SK-N-SH treated with all-trans-retinoic acid at 6 μM for 48 hours (cell line): ENCODE measurements around the gene PITPNC1.

ENCODE experiments used
- ATAC-seq: fragments of 200-7000 bp; cut with Tn5 transposase; 3 replicates; pipeline ENCODE4 v1.9.1; 2020; ENCODE audit warnings: mild to moderate bottlenecking, moderate library complexity
- BACH2 ChIP-seq: fragments of 250-450 bp; sonication (Bioruptor Pico); IDR thresholded peaks from 2 replicates; pipeline ENCODE4 v1.9.0; 2021; ENCODE audit warnings: mild to moderate bottlenecking, borderline replicate concordance
- CREB5 ChIP-seq: fragments of 250-450 bp; sonication (Bioruptor Pico); IDR thresholded peaks from 2 replicates; pipeline ENCODE4 v1.5.1; 2020; ENCODE audit warnings: low read depth, mild to moderate bottlenecking, moderate library complexity
- CSDC2 ChIP-seq: fragments of 250-450 bp; sonication (Bioruptor Pico); IDR thresholded peaks from 2 replicates; pipeline ENCODE4 v1.5.0; 2020; ENCODE audit warnings: mild to moderate bottlenecking, moderate library complexity
- CSRNP3 ChIP-seq: fragments of 250-450 bp; sonication (Bioruptor Pico); IDR thresholded peaks from 2 replicates; pipeline ENCODE4 v1.5.1; 2021; ENCODE audit warnings: mild to moderate bottlenecking, moderate library complexity
- ESRRG ChIP-seq: fragments of 250-450 bp; sonication (Bioruptor Pico); IDR thresholded peaks from 2 replicates; pipeline ENCODE4 v1.6.1; 2021; ENCODE audit warnings: mild to moderate bottlenecking
- GLIS3 ChIP-seq: fragments of 250-450 bp; sonication (Bioruptor Pico); IDR thresholded peaks from 2 replicates; pipeline ENCODE4 v1.5.0; 2020; ENCODE audit warnings: mild to moderate bottlenecking, moderate library complexity
- ISL1 ChIP-seq: fragments of 250-450 bp; sonication (Bioruptor Pico); IDR thresholded peaks from 2 replicates; pipeline ENCODE4 v2.1.2; 2022; ENCODE audit warnings: mild to moderate bottlenecking, moderate library complexity
- OSR1 ChIP-seq: fragments of 250-450 bp; sonication (Bioruptor Pico); IDR thresholded peaks from 2 replicates; pipeline ENCODE4 v1.8.0; 2022; ENCODE audit warnings: moderate library complexity, mild to moderate bottlenecking, inconsistent platforms
- PATZ1 ChIP-seq: fragments of 250-450 bp; sonication (Bioruptor Pico); IDR thresholded peaks from 2 replicates; pipeline ENCODE4 v1.8.0; 2020; ENCODE audit warnings: mild to moderate bottlenecking, moderate library complexity, borderline replicate concordance
- POU6F1 ChIP-seq: fragments of 250-450 bp; sonication (Bioruptor Pico); IDR thresholded peaks from 2 replicates; pipeline ENCODE4 v1.8.0; 2021; ENCODE audit warnings: low read depth, mild to moderate bottlenecking, moderate library complexity, borderline replicate concordance
- PPARA ChIP-seq: fragments of 250-450 bp; sonication (Bioruptor Pico); IDR thresholded peaks from 2 replicates; pipeline ENCODE4 v1.5.0; 2020; ENCODE audit warnings: mild to moderate bottlenecking, borderline replicate concordance
- RARB ChIP-seq: fragments of 250-450 bp; sonication (Bioruptor Pico); IDR thresholded peaks from 2 replicates; pipeline ENCODE4 v1.8.0; 2021; ENCODE audit warnings: mild to moderate bottlenecking, moderate library complexity
- SNAI2 ChIP-seq: fragments of 250-450 bp; sonication (Bioruptor Pico); IDR thresholded peaks from 2 replicates; pipeline ENCODE4 v1.5.0; 2020; ENCODE audit warnings: mild to moderate bottlenecking, moderate library complexity
- TCF4 ChIP-seq: fragments of 250-450 bp; sonication (Bioruptor Pico); IDR thresholded peaks from 2 replicates; pipeline ENCODE4 v1.8.0; 2021; ENCODE audit warnings: mild to moderate bottlenecking, moderate library complexity, borderline replicate concordance
- TOX ChIP-seq: fragments of 250-450 bp; sonication (Bioruptor Pico); IDR thresholded peaks from 2 replicates; pipeline ENCODE4 v1.8.0; 2021; ENCODE audit warnings: mild to moderate bottlenecking, moderate library complexity, borderline replicate concordance
- TSHZ2 ChIP-seq: fragments of 250-450 bp; sonication (Bioruptor Pico); IDR thresholded peaks from 2 replicates; pipeline ENCODE4 v1.5.0; 2020; ENCODE audit warnings: mild to moderate bottlenecking, moderate library complexity
- ZC3H10 ChIP-seq: fragments of 250-450 bp; sonication (Bioruptor Pico); IDR thresholded peaks from 2 replicates; pipeline ENCODE4 v1.5.1; 2021; ENCODE audit warnings: mild to moderate bottlenecking, moderate library complexity
- ZFP3 ChIP-seq: fragments of 250-450 bp; sonication (Bioruptor Pico); IDR thresholded peaks from 2 replicates; pipeline ENCODE4 v1.5.0; 2020; ENCODE audit warnings: mild to moderate bottlenecking, moderate library complexity
- ZFP30 ChIP-seq: fragments of 450-650 bp; formaldehyde crosslinking; IDR thresholded peaks from 2 replicates; pipeline ENCODE4 v1.5.0; 2022; ENCODE audit warnings: mild to moderate bottlenecking, moderate library complexity
- ZNF565 ChIP-seq: fragments of 450-650 bp; formaldehyde crosslinking; conservative IDR thresholded peaks from 2 replicates; pipeline ENCODE4 v1.5.0; 2020; ENCODE audit warnings: low read depth, mild to moderate bottlenecking, moderate library complexity
- ZNF70 ChIP-seq: fragments of 450-650 bp; formaldehyde crosslinking; IDR thresholded peaks from 2 replicates; pipeline ENCODE4 v1.5.0; 2020; ENCODE audit warnings: mild to moderate bottlenecking, moderate library complexity
- ZNF8 ChIP-seq: fragments of 450-650 bp; formaldehyde crosslinking; IDR thresholded peaks from 2 replicates; pipeline ENCODE4 v1.5.0; 2020; ENCODE audit warnings: mild to moderate bottlenecking, moderate library complexity

The PITPNC1 gene

GRCh38 chr17:67375054-67375427 is 2.0 kb upstream of the PITPNC1 start:
- TF ChIP-seq ISL1 = no peak
- no peak for TF ChIP-seq PATZ1 (CRISPR knock-in tag)
- TF ChIP-seq POU6F1 (CRISPR knock-in tag) = no peak
- TF ChIP-seq OSR1 (CRISPR knock-in tag) = no peak
- no peak for TF ChIP-seq ZC3H10 (CRISPR knock-in tag)
- no peak for TF ChIP-seq CSDC2 (CRISPR knock-in tag)
- no peak for TF ChIP-seq SNAI2 (CRISPR knock-in tag)
- TF ChIP-seq CSRNP3 (CRISPR knock-in tag) = no peak
- no peak for TF ChIP-seq ZNF565
- no peak for TF ChIP-seq ZNF8
- TF ChIP-seq GLIS3 (CRISPR knock-in tag) = no peak
- TF ChIP-seq CREB5 (CRISPR knock-in tag) = no peak
- no peak for TF ChIP-seq BACH2 (CRISPR knock-in tag)
- TF ChIP-seq ZFP30 (CRISPR knock-in tag) = no peak
- TF ChIP-seq TOX (CRISPR knock-in tag) = no peak
- no peak for TF ChIP-seq RARB (CRISPR knock-in tag)
- ATAC-seq = no peak

GRCh38 chr17:67375716-67376115 is 1.4 kb upstream of the PITPNC1 start:
- TF ChIP-seq ZNF565 = no peak
- TF ChIP-seq TOX (CRISPR knock-in tag) = no peak
- no peak for TF ChIP-seq CREB5 (CRISPR knock-in tag)
- TF ChIP-seq ESRRG (CRISPR knock-in tag) = no peak
- TF ChIP-seq ZFP3 (CRISPR knock-in tag) = no peak
- TF ChIP-seq OSR1 (CRISPR knock-in tag) = no peak
- no peak for TF ChIP-seq PPARA (CRISPR knock-in tag)
- TF ChIP-seq ZC3H10 (CRISPR knock-in tag) = no peak
- TF ChIP-seq ZNF8 = no peak
- no peak for ATAC-seq

GRCh38 chr17:67376415-67376736 is 705 bp upstream of the PITPNC1 start:
- ATAC-seq = peak; percentile 61
- TF ChIP-seq CSRNP3 (CRISPR knock-in tag) (no peak), TCF4 (CRISPR knock-in tag) (peak; percentile 35; the same call in 1 of the 2 replicates), ZFP3 (CRISPR knock-in tag) (no peak), RARB (CRISPR knock-in tag) (no peak), ZC3H10 (CRISPR knock-in tag) (no peak), POU6F1 (CRISPR knock-in tag) (no peak), ZFP30 (CRISPR knock-in tag) (no peak), ISL1 (0 out of 2 replicates have a peak, but pooled peaks have one; percentile 13), ZNF70 (CRISPR knock-in tag) (no peak), OSR1 (CRISPR knock-in tag) (no peak), CSDC2 (CRISPR knock-in tag) (no peak), SNAI2 (CRISPR knock-in tag) (no peak), TSHZ2 (CRISPR knock-in tag) (no peak; the same call in 1 of the 2 replicates), CREB5 (CRISPR knock-in tag) (no peak)
